Pancreas (tissue), 10 donors: ENCODE data around the gene NCK2. TPM values are rescaled to one million over a fixed set of nuclear protein-coding genes. Genes with fewer than 3 reads are reported as not detected.

Source experiments
- ATAC-seq, 4 donors: fragments of 200-7000 bp; cut with Tn5 transposase; one replicate each; pipeline versions ENCODE4 v1.8.0 to v1.9.1; 2020; ENCODE audit warnings: mild to moderate bottlenecking in 4 of 4, moderate library complexity in 4 of 4
- DNase-seq, 6 donors: peaks; one replicate each; pipeline ENCODE4 v3.0.0-alpha.2; 2020
- FAIRE-seq: peaks from 2 replicates; lab custom pipeline; 2012; peaks lifted over from hg19 to GRCh38; lab: Jason Lieb, UNC
- H3K27ac ChIP-seq, 4 donors: fragments of 200-600 bp; sonication (generic); 1 replicate in 3 of 4; 2 replicates in 1 of 4; pipeline versions ENCODE4 v1.5.0 to v1.8.0; 2020
- H3K27me3 ChIP-seq, 4 donors: fragments of 200-600 bp; one replicate each; pipeline ENCODE4 v1.8.0; 2021
- H3K36me3 ChIP-seq, 3 donors: fragments of 200-600 bp; sonication (generic) in 1 of 3; one replicate each; pipeline versions ENCODE4 v1.5.0 to v1.8.0; 2020 to 2021
- H3K4me1 ChIP-seq, 3 donors: fragments of 200-600 bp; one replicate each; pipeline ENCODE4 v1.8.0; 2021
- H3K4me3 ChIP-seq, 4 donors: fragments of 200-600 bp; sonication (generic) in 2 of 4; one replicate each; pipeline versions ENCODE4 v1.5.0 to v1.8.0; 2020 to 2021
- H3K9me3 ChIP-seq, 4 donors: fragments of 200-600 bp; one replicate each; pipeline ENCODE4 v1.8.0; 2021
- CTCF ChIP-seq, 4 donors: fragments of 200-600 bp; sonication (generic) in 3 of 4; IDR thresholded peaks; one replicate each; pipeline versions ENCODE4 v1.5.0 to v1.8.0; 2021; ENCODE audit warnings: antibody characterized with exemption in 4 of 4
- WGBS, 2 donors: extraction: QIAGEN DNeasy Blood & Tissue Kit; methylation state at CpG; one replicate each; pipeline ENCODE4 v1.1.7; 2013; 5-methylcytosine and 5-hydroxymethylcytosine counted together
- intact Hi-C, 3 donors: fragments of 100-400 bp; cut with DNase I; formaldehyde crosslinking; loops; one replicate each; pipeline versions ENCODE4 v1.11.1 to v1.14.2; 2022
- polyA plus RNA-seq, 2 donors: library from polyadenylated mRNA; stranded (reverse); fragments of 200-250 nt; gene quantifications; one replicate each; pipeline ENCODE4 v1.2.3, GENCODE V29; 2013
- total RNA-seq, 6 donors: library from RNA; stranded (reverse); fragmentation: NEBNext Ultra II Directional in 4 of 6; extraction: Animal tissue kit (Norgen Biotek cat#: 25700) in 4 of 6; gene quantifications; one replicate each; pipeline versions ENCODE4 v1.2.1 to v1.2.4, GENCODE V29; 2021 to 2023
- donor health status: healthy with polysubstance abuse.
- donor health status: DM: no; HTN: no; CAD: no; lungs with moderate emphysema.
- donor health status: DM: no; HTN: no; CAD: no.
- donor health status: control.
- donor health status: control.
- donor health status: Bipolar disorder and iron deficiency.
- donor health status: DM: yes; HTN: yes; CAD: no.
- donor health status: DM: no; HTN: no; CAD: no.
- donor health status: DM: no; HTN: no; CAD: no.
- donor health status: DM: yes; HTN: yes; CAD: no.

Gene NCK2
- total and polyA plus RNA-seq, 8 donors: 28.4 to 57.6 (median 31.2) TPM

- TF ChIP-seq CTCF (IDR thresholded peaks at IDR 0.05): no peak
- Histone ChIP-seq H3K9me3 (no peaks in the 10 kb centered on the region), H3K4me3 (no peak overlapping the region), H3K27ac (no peak overlapping the region), H3K27me3 (no peaks in the 10 kb centered on the region), H3K4me1 (no peaks in the 10 kb centered on the region), H3K36me3 (no peaks in the 10 kb centered on the region)
- DNase-seq: no peak
- no peak for FAIRE-seq
- intact Hi-C loops: no loop called here
- ATAC-seq: no peak
- 67 to 78% methylated on average over 4 of the region's 4 CpGs for WGBS, 2 donors
Observed at GRCh38 chr2:105907184-105907583, 162.5 kb downstream of the NCK2 start.

GRCh38 chr2:105909215-105909614 lies 164.5 kb downstream of the NCK2 start:
- no peak for DNase-seq
- Histone ChIP-seq H3K4me1 (no peaks in the 10 kb centered on the region), H3K4me3 (no peak overlapping the region), H3K9me3 (no peaks in the 10 kb centered on the region), H3K27ac (no peak overlapping the region), H3K27me3 (no peaks in the 10 kb centered on the region), H3K36me3 (no peaks in the 10 kb centered on the region)
- no peak for FAIRE-seq
- ATAC-seq: no peak
- intact Hi-C loops: no loop called here
- no peak for TF ChIP-seq CTCF (IDR thresholded peaks at IDR 0.05)
- 75% methylated on average over 4 of the region's 4 CpGs for WGBS, 2 donors

DNA sequence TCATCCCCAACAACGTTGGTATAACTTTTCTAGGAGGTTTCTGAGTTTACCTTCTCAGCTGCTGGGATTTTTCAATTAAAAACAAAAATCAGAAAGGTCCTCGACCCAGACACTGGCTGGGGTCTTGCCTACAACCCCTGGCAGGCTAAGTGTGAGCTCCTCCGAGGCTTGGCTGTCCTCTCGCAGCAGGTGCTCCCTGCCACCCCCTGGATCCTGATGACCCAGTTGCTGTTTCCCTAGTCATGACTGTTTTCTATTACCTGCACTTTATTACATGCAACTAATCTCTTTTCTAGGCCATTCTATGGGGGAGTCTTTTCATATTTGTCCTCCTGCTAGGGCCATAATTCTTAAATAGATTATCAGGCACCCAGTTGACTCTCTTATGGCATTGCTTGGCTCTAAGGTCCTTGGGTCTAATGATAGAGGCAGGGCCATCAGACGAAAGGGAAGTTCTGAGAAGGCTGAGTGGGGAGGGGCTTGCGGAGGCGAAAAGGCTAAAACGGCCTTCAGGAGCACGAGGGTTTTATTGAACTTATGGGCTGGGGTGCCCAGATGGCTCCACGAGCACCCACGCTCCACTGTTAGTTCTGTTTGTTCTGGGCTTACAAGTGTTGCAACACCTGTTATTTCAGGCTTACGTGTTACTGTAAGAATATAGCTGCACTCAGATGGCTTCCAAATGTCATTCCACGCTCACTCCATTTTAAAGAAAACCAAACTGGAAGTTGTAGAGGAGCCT lies 166.0 kb downstream of the NCK2 start:
- TF ChIP-seq CTCF (IDR thresholded peaks at IDR 0.05): no peak
- H3K27ac ChIP-seq: no peak overlapping the region
- no peak overlapping the region for H3K4me3 ChIP-seq
- intact Hi-C loops: no loop called here
- WGBS, 2 donors: 84 to 85% methylated on average over 13 of the region's 13 CpGs
- no peaks in the 10 kb centered on the region for H3K9me3 ChIP-seq
- no peak for FAIRE-seq
- H3K27me3 ChIP-seq: no peaks in the 10 kb centered on the region
- DNase-seq: no peak
- no peaks in the 10 kb centered on the region for H3K4me1 ChIP-seq
- H3K36me3 ChIP-seq: no peaks in the 10 kb centered on the region
- no peak for ATAC-seq

GRCh38 chr2:105911425-105911824 lies 166.7 kb downstream of the NCK2 start:
- ATAC-seq: no peak
- Histone ChIP-seq H3K9me3 (no peaks in the 10 kb centered on the region), H3K4me3 (no peak overlapping the region), H3K27ac (no peak overlapping the region), H3K36me3 (no peaks in the 10 kb centered on the region), H3K4me1 (no peaks in the 10 kb centered on the region), H3K27me3 (no peaks in the 10 kb centered on the region)
- TF ChIP-seq CTCF (IDR thresholded peaks at IDR 0.05): no peak
- no peak for FAIRE-seq
- no peak for DNase-seq
- WGBS, 2 donors: 66 to 68% methylated on average over 3 of the region's 3 CpGs
- intact Hi-C loops: no loop called here

GRCh38 chr2:105912081-105912480 lies 167.4 kb downstream of the NCK2 start:
- Histone ChIP-seq H3K27me3 (no peaks in the 10 kb centered on the region), H3K4me3 (no peak overlapping the region), H3K4me1 (no peaks in the 10 kb centered on the region), H3K9me3 (no peaks in the 10 kb centered on the region), H3K36me3 (no peaks in the 10 kb centered on the region), H3K27ac (no peak overlapping the region)
- 77 to 95% methylated on average over 2 of the region's 2 CpGs for WGBS, 2 donors
- FAIRE-seq (no peak), DNase-seq (no peak), ATAC-seq (no peak)
- no peak for TF ChIP-seq CTCF (IDR thresholded peaks at IDR 0.05)
- intact Hi-C loops: no loop called here
